ENCODE data around the gene DPP10. TPM values are rescaled to one million over a fixed set of nuclear protein-coding genes. Genes with fewer than 3 reads are reported as not detected.

DPP10 gene
- total and polyA plus RNA-seq, 4 donors, result 0.08 to 5.0 (median 0.27) TPM

- TF ChIP-seq, protein P1, sequence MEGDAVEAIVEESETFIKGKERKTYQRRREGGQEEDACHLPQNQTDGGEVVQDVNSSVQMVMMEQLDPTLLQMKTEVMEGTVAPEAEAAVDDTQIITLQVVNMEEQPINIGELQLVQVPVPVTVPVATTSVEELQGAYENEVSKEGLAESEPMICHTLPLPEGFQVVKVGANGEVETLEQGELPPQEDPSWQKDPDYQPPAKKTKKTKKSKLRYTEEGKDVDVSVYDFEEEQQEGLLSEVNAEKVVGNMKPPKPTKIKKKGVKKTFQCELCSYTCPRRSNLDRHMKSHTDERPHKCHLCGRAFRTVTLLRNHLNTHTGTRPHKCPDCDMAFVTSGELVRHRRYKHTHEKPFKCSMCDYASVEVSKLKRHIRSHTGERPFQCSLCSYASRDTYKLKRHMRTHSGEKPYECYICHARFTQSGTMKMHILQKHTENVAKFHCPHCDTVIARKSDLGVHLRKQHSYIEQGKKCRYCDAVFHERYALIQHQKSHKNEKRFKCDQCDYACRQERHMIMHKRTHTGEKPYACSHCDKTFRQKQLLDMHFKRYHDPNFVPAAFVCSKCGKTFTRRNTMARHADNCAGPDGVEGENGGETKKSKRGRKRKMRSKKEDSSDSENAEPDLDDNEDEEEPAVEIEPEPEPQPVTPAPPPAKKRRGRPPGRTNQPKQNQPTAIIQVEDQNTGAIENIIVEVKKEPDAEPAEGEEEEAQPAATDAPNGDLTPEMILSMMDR (IDR thresholded peaks at IDR 0.05; ENCODE audit: control extremely low read depth, extremely low read depth), result no peak
- no peaks in the 10 kb centered on the region for H3K36me3 ChIP-seq (ENCODE audit: control insufficient read depth in 4 of 4, insufficient read depth in 4 of 4, low read length in 4 of 4)
- H3K9ac ChIP-seq (ENCODE audit: insufficient read depth in 1 of 2, low read length in 2 of 2), result no peak overlapping the region
- H3K27ac ChIP-seq (ENCODE audit: low read depth in 1 of 2, low read length in 1 of 2), result no peak overlapping the region
- H3K4me3 ChIP-seq, result no peak overlapping the region
- no peaks in the 10 kb centered on the region for H3K9me3 ChIP-seq (ENCODE audit: control insufficient read depth in 4 of 4, insufficient read depth in 3 of 4, low read length in 3 of 4)
- WGBS, 2 donors, result 51 to 52% methylated on average over 6 of the region's 6 CpGs
- no peaks in the 10 kb centered on the region for H3K27me3 ChIP-seq (ENCODE audit: control insufficient read depth in 3 of 3, insufficient read depth in 3 of 3, low read length in 2 of 3)
- no peaks in the 10 kb centered on the region for H3K4me1 ChIP-seq (ENCODE audit: control insufficient read depth in 5 of 5, insufficient read depth in 5 of 5, low read length in 5 of 5)
- DNase-seq (no peak), ATAC-seq (ENCODE audit: insufficient read depth, low FRiP score) (no peak)
Measured at GRCh38 chr2:114784890-114785583, 342.6 kb downstream of the DPP10 start.

GRCh38 chr2:114786901-114787300 is 344.5 kb downstream of the DPP10 start:
- TF ChIP-seq, protein P1 (IDR thresholded peaks at IDR 0.05; ENCODE audit: control extremely low read depth, extremely low read depth), result no peak
- no peaks in the 10 kb centered on the region for H3K4me1 ChIP-seq (ENCODE audit: control insufficient read depth in 5 of 5, insufficient read depth in 5 of 5, low read length in 5 of 5)
- DNase-seq, result no peak
- ATAC-seq (ENCODE audit: insufficient read depth, low FRiP score), result no peak
- H3K36me3 ChIP-seq (ENCODE audit: control insufficient read depth in 4 of 4, insufficient read depth in 4 of 4, low read length in 4 of 4), result no peaks in the 10 kb centered on the region
- H3K9ac ChIP-seq (ENCODE audit: insufficient read depth in 1 of 2, low read length in 2 of 2), result no peak overlapping the region
- no peaks in the 10 kb centered on the region for H3K9me3 ChIP-seq (ENCODE audit: control insufficient read depth in 4 of 4, insufficient read depth in 3 of 4, low read length in 3 of 4)
- no peak overlapping the region for H3K27ac ChIP-seq (ENCODE audit: low read depth in 1 of 2, low read length in 1 of 2)
- H3K4me3 ChIP-seq, result no peak overlapping the region
- 85 to 88% methylated on average over 5 of the region's 5 CpGs for WGBS, 2 donors
- no peaks in the 10 kb centered on the region for H3K27me3 ChIP-seq (ENCODE audit: control insufficient read depth in 3 of 3, insufficient read depth in 3 of 3, low read length in 2 of 3)

- Histone ChIP-seq H3K36me3 (ENCODE audit: control insufficient read depth in 4 of 4, insufficient read depth in 4 of 4, low read length in 4 of 4) (no peaks in the 10 kb centered on the region), H3K4me3 (no peak overlapping the region), H3K27ac (ENCODE audit: low read depth in 1 of 2, low read length in 1 of 2) (no peak overlapping the region), H3K4me1 (ENCODE audit: control insufficient read depth in 5 of 5, insufficient read depth in 5 of 5, low read length in 5 of 5) (no peaks in the 10 kb centered on the region), H3K9ac (ENCODE audit: insufficient read depth in 1 of 2, low read length in 2 of 2) (no peak overlapping the region), H3K27me3 (ENCODE audit: control insufficient read depth in 3 of 3, insufficient read depth in 3 of 3, low read length in 2 of 3) (no peaks in the 10 kb centered on the region), H3K9me3 (ENCODE audit: control insufficient read depth in 4 of 4, insufficient read depth in 3 of 4, low read length in 3 of 4) (no peaks in the 10 kb centered on the region)
- no peak for DNase-seq
- TF ChIP-seq, protein P1 (IDR thresholded peaks at IDR 0.05; ENCODE audit: control extremely low read depth, extremely low read depth), result no peak
- 79 to 88% methylated on average over 3 of the region's 3 CpGs for WGBS, 2 donors
- no peak for ATAC-seq (ENCODE audit: insufficient read depth, low FRiP score)
Measured at GRCh38 chr2:114787486-114787885, 345.0 kb downstream of the DPP10 start.

- TF ChIP-seq, protein P1 (IDR thresholded peaks at IDR 0.05; ENCODE audit: control extremely low read depth, extremely low read depth), result no peak
Measured at GRCh38 chr2:114789989-114790388, 347.5 kb downstream of the DPP10 start.

More at GRCh38 chr2:114789989-114790388, 347.5 kb downstream of the DPP10 start:
- H3K27me3 ChIP-seq (ENCODE audit: control insufficient read depth in 3 of 3, insufficient read depth in 3 of 3, low read length in 2 of 3), result no peaks in the 10 kb centered on the region
- WGBS, 2 donors, result 77 to 87% methylated on average over 1 of the region's 1 CpG
- H3K4me1 ChIP-seq (ENCODE audit: control insufficient read depth in 5 of 5, insufficient read depth in 5 of 5, low read length in 5 of 5), result no peaks in the 10 kb centered on the region
- H3K36me3 ChIP-seq (ENCODE audit: control insufficient read depth in 4 of 4, insufficient read depth in 4 of 4, low read length in 4 of 4), result no peaks in the 10 kb centered on the region
- no peak overlapping the region for H3K4me3 ChIP-seq
- no peaks in the 10 kb centered on the region for H3K9me3 ChIP-seq (ENCODE audit: control insufficient read depth in 4 of 4, insufficient read depth in 3 of 4, low read length in 3 of 4)
- ATAC-seq (ENCODE audit: insufficient read depth, low FRiP score) (no peak), DNase-seq (no peak)
- no peak overlapping the region for H3K27ac ChIP-seq (ENCODE audit: low read depth in 1 of 2, low read length in 1 of 2)
- H3K9ac ChIP-seq (ENCODE audit: insufficient read depth in 1 of 2, low read length in 2 of 2), result no peak overlapping the region

All from lung (tissue), 12 donors.